Activated CD8-positive, alpha-beta memory T cell treated with anti-CD3 and anti-CD28 coated beads, Interleukin-2, amount 50 U/mL, for 24 hours (primary cell): Measurements from ENCODE around the gene GOLGA5.

Experiments used
- DNase-seq: peaks from one replicate; pipeline ENCODE4 v3.0.0-alpha.2; 2020; ENCODE audit errors: extremely low read depth

The GOLGA5 gene

DNA sequence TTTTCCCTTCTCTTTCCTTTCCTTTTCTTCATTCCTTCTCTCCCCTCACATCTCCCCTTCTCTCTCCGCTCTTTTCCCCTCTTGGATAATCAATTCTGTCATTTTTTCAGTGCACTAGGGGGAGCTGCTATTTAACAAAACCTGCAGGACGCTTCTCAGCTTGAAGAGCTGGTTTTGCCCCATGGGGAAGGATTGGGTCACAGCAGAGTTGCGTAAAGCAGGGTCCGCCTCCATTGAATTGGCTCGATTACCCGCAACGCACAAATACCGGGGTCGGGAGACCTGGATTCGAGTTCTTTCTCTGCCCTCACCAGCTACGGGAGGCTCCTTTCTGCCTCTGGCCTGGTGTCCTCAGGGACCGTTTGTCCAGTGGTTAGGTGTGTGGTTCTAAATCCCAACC is 86.7 kb downstream of the GOLGA5 start:
- DNase-seq = no peak

DNA sequence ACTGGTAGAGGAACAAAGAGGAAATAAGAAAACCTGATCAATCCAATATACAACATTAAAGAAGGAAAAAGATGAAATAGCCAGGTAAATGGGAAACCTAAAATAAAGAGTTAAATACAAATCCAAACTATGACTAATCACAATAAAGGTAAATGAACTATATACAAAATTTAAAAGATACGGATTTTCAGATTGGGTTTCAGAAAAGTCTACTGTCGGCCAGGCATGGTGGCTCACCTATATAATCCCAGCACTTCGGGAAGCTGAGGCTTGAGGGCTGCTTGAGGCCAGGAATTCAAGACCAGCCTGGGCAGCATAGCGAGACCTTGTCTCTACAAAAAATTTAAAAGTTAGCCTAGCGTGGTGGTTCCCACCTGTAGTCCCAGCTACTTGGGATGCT is 89.0 kb downstream of the GOLGA5 start:
- DNase-seq = no peak

DNA sequence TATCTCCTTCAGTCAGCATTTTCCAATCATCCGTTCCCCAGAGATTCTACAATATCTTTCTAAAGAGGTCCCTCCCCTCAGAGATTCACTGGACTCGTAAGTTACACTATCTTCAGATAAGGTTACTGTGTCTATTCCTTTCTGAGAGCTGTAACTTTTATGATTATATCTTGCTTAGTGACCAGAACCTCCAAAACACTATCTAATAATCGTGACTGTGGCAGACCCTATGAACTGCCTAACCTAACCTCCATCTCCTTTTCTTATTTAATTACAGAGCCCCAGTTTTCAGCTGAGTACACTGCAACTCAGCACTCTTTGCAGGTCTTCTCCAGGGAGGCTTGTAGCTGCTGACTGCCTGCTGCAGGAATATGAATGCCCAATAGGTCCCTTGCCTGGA is 90.3 kb downstream of the GOLGA5 start:
- DNase-seq = no peak

DNA sequence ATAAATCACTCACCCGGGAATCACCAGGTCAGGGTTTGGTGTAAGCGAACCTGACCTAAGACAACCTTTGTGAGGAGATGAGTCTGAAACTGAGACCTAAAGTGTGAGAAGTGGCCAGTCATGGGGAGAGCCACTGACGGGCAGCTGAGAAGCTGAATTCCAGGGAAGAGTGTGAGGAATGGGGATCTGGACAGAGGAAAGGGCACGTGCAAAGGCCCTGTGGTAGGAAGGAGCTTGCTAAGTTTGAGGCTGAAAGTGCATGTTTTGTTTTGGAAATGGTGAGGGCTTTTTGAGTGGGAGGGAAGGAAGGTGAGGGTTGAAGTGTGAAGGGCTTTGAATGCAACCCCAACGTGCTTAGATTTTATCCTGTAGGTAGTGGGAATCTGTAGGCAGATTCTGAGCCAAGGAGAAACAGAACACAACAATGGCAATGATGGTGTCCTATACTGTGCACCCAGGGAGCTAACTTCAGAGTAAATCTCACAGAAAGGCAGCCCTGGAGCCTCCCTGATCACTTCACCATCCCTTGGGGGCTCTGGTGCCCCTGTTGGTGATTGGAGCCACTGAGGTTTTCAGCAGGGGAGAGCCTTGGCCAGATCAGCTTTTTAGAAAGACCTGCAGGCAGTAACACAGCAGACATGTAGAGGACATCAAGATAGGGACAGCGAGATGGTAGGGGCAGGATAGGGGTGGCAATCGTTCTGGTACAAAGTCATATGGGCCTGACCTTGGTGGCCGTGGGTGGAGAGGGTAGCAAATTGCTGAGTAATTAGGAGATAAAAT is 91.4 kb downstream of the GOLGA5 start:
- DNase-seq = no peak

DNA sequence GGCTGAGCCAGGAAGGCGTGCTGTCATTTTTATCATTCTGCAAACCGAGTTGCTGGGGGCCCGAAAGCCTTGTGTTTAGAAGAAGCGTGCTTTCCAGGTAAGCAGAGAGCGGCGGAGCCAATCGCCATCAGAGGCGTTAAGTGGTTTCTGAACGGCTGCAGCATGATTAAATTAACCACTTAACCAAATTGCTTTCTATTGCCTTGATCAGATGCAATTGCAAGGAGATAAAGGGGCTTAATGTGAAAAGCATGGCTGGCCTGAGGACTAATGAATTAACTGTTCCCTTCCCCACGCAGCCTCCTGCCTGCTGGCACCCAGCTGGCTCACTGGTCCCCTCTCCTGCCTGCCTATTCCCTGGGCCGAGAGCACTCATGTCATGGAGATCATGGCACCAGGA is 92.2 kb downstream of the GOLGA5 start:
- no peak for DNase-seq

DNA sequence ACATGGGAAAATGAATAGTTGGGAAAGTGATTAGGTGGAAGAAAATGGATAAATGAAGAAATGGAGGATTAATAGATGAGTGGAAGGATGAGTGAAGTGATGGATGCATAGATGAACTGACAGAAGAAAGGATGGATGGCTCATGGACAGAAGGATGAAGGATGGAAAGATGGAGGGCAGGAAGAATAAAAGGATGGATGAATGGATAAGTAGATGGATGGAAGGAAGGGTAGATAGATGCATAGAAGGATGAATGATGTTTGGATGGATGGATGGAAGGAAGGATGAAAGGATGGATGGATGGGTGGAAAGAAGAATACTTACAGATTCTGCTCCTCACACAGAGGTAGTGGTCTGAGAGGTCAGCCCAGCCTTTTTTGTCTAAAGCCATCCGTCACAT is 93.1 kb downstream of the GOLGA5 start:
- no peak for DNase-seq

DNA sequence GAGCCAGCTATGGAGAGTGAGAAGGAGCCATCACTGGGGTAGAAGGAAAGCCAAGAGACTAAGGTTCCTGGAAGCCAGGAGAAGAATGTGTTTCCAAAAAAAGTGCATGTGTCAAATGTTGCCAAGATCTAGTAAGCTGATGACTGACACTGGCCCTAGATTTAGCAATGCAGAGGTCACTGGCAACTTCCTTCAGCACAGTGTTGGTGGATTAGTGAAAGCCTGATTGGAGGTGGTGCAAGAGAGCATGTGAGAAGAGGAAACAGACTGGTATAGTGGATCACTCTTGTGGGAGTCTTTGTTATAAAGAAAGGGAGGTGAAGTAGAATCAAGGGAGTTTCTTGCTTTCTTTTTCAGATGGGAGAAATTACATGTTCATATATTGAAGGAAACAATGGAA is 94.8 kb downstream of the GOLGA5 start:
- DNase-seq = no peak
